Heart right ventricle (tissue), 16 donors: ENCODE results near the gene UFSP2. TPM values are rescaled to one million over a fixed set of nuclear protein-coding genes. Genes with fewer than 3 reads are reported as not detected.
A peak's percentile ranks its signal among the peaks of the same experiment; 100 is the strongest.

Experiments
- ATAC-seq, 8 donors: fragments of 200-7000 bp; cut with Tn5 transposase; one replicate each; pipeline ENCODE4 v1.9.1; 2020; ENCODE audit warnings: mild to moderate bottlenecking in 8 of 8, moderate library complexity in 8 of 8, moderate number of reproducible peaks in 1 of 8
- DNase-seq, 2 donors: peaks; one replicate each; pipeline ENCODE4 v3.0.0-alpha.2; 2020
- H3K27ac ChIP-seq, 10 donors: fragments of 200-600 bp; sonication (generic) in 2 of 10; one replicate each; pipeline versions ENCODE4 v1.5.0 to v1.8.0; 2020 to 2022; ENCODE audit warnings: mild to moderate bottlenecking in 3 of 10
- H3K27me3 ChIP-seq, 7 donors: fragments of 200-600 bp; one replicate each; pipeline ENCODE4 v1.8.0; 2021 to 2022; ENCODE audit warnings: mild to moderate bottlenecking in 2 of 7
- H3K36me3 ChIP-seq, 9 donors: fragments of 200-600 bp; sonication (generic) in 1 of 9; one replicate each; pipeline versions ENCODE4 v1.5.0 to v1.8.0; 2020 to 2022; ENCODE audit warnings: mild to moderate bottlenecking in 2 of 9
- H3K4me1 ChIP-seq, 9 donors: fragments of 200-600 bp; sonication (generic) in 1 of 9; one replicate each; pipeline versions ENCODE4 v1.5.0 to v1.8.0; 2020 to 2022; ENCODE audit warnings: mild to moderate bottlenecking in 4 of 9
- H3K4me3 ChIP-seq, 10 donors: fragments of 200-600 bp; sonication (generic) in 2 of 10; one replicate each; pipeline versions ENCODE4 v1.5.0 to v1.8.0; 2020 to 2022; ENCODE audit warnings: mild to moderate bottlenecking in 7 of 10, moderate library complexity in 2 of 10
- H3K9me3 ChIP-seq, 11 donors: fragments of 200-600 bp in 10 of 11; sonication (generic) in 2 of 11; one replicate each; pipeline versions ENCODE4 v1.5.0 to v1.8.0; 2013 to 2022; ENCODE audit warnings: mild to moderate bottlenecking in 2 of 11, control low read depth in 1 of 11, moderate library complexity in 1 of 11
- WGBS, 2 donors: extraction: QIAGEN DNeasy Blood & Tissue Kit; methylation state at CpG; one replicate each; pipeline ENCODE4 v1.1.7; 2013; ENCODE audit warnings: inconsistent platforms in 1 of 2; 5-methylcytosine and 5-hydroxymethylcytosine counted together
- intact Hi-C, 10 donors: fragments of 100-400 bp; cut with DNase I; formaldehyde crosslinking; loops; one replicate each; pipeline versions ENCODE4 v1.11.1 to v1.14.2; 2022
- polyA plus RNA-seq, 2 donors: library from polyadenylated mRNA; stranded (reverse); fragments of 200-250 nt; gene quantifications; one replicate each; pipeline ENCODE4 v1.2.3, GENCODE V29; 2013
- total RNA-seq, 10 donors: library from RNA; stranded (reverse); fragmentation: NEBNext Ultra II Directional in 3 of 10; extraction: Animal tissue kit (Norgen Biotek cat#: 25700) in 3 of 10; gene quantifications; one replicate each; pipeline versions ENCODE4 v1.2.1 to v1.2.4, GENCODE V29; 2021 to 2023
- TF ChIP-seq, protein P1 (sequence below), 9 donors: fragments of 200-600 bp; sonication (generic) in 2 of 9; IDR thresholded peaks; one replicate each; pipeline versions ENCODE4 v1.5.0 to v1.8.0; 2021 to 2022; ENCODE audit warnings: antibody characterized with exemption in 9 of 9, mild to moderate bottlenecking in 5 of 9, moderate library complexity in 1 of 9
- donor health status: Arrhythmogenic right ventricular cardiomyopathy.
- donor health status: ischemic (EF 13 %, LVEDD 7.1; RV severe dilation, severe dysfunction).
- donor health status: healthy with polysubstance abuse.
- donor health status: DM: no; HTN: yes; CAD: no.
- donor health status: DM: no; HTN: no; CAD: no.
- donor health status: ischemic (EF 25% LVEDD 6.9; RV normal size, moderate dysfunction).
- donor health status: ischemic (EF 25% LVEDD 5.7; RV mildly dilated, moderate dysfunction).
- donor health status: healthy.
- donor health status: DM: yes; HTN: yes; CAD: no.
- donor health status: Ischemic cardiomyopathy.
- donor health status: ischemic (EF 35%, LVEDD 5.7; RV mildly dilated, moderate dysfunction).
- donor health status: nonischemic (EF 11% LVEDD 7.7; RV severe dilation, severe dysfunction).
- donor health status: DM: yes; HTN: yes; CAD: no.
- donor health status: PGD.
- donor health status: ischemic (EF 29% LVEDD 5.4; RV normal size, mild dysfunction).
- donor health status: nonischemic (EF 23%, LVEDD 6.1; RV moderate dilation, normal function).

UFSP2 gene
- total and polyA plus RNA-seq, 12 donors, result 16.5 to 52.4 (median 41.8) TPM

DNA sequence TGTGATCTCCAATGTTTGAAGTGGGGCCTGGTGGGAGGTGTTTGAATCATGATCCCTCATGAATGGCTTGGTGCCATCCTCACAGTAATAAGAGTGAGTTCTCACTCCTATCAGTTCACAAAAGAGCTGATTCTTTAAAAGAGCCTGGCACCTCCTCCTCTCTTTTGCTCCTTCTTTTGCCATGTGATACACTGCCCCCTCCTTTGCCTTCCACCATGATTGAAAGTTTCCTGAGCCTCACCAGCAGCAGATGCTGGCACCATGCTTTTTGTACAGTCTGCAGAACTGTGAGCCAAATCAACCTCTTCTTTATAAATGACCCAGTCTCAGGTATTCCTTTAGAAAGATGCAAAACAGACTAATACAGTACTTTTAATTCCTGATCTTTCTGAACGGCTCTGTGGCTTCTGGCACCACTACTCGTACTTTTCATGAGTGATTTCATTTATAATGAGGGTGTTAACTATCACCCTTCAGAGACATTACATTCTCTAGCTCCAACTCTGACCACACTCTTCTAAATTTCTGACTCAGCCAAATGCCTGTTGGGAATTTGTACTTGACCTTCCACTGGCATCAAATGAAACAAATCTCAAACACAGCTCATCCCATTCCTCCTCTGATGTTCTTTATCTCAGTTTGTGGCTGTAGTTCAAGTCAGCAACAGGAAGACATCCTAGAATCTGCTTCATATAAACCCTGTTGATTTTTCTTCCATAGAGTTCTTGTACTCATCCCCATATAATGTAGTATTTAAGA, 4.2 kb downstream of the UFSP2 start:
- TF ChIP-seq, protein P1, sequence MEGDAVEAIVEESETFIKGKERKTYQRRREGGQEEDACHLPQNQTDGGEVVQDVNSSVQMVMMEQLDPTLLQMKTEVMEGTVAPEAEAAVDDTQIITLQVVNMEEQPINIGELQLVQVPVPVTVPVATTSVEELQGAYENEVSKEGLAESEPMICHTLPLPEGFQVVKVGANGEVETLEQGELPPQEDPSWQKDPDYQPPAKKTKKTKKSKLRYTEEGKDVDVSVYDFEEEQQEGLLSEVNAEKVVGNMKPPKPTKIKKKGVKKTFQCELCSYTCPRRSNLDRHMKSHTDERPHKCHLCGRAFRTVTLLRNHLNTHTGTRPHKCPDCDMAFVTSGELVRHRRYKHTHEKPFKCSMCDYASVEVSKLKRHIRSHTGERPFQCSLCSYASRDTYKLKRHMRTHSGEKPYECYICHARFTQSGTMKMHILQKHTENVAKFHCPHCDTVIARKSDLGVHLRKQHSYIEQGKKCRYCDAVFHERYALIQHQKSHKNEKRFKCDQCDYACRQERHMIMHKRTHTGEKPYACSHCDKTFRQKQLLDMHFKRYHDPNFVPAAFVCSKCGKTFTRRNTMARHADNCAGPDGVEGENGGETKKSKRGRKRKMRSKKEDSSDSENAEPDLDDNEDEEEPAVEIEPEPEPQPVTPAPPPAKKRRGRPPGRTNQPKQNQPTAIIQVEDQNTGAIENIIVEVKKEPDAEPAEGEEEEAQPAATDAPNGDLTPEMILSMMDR (IDR thresholded peaks at IDR 0.05), result no peak
- ATAC-seq, result no peak
- H3K27me3 ChIP-seq, result no peaks in the 10 kb centered on the region
- 61 to 83% methylated on average over 2 of the region's 2 CpGs for WGBS, 2 donors
- no peak overlapping the region for H3K4me3 ChIP-seq
- intact Hi-C loops, result loop anchor here in 1 of 10 donors (10.0 kb wide), 1 partner anchor 173 kb away; no protein-coding TSS in a partner anchor
- no peaks in the 10 kb centered on the region for H3K9me3 ChIP-seq
- DNase-seq, result no peak
- peaks cover 0 to 54% (median 9%) of the 10 kb centered on the region in 9 donors for H3K36me3 ChIP-seq
- H3K4me1 ChIP-seq, result peaks cover 0 to 58% (median 39%) of the 10 kb centered on the region in 9 donors
- no peak overlapping the region for H3K27ac ChIP-seq

DNA sequence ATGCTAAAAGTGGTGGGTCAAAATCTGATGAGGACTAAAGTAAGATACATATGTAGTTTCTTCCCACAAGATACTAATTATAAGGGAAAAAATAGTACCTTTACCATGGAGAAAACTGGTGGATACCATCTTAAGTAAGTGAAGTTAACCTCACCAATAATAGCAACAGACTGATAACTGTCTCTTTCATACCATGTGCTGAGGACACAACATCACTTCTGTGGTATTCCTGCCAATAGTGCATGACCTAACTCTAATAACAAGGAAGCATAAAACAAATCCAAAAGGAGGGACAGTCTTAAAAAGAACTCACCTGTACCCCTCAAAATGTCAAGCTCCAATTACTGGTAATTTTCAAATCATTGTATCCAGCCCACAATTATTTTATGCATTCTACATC, 8.8 kb downstream of the UFSP2 start:
- H3K4me1 ChIP-seq, result peaks cover 0 to 34% (median 16%) of the 10 kb centered on the region in 9 donors
- intact Hi-C loops, result no loop called here
- peak in 4 of 8 donors; percentile 39 to 79 (median 70) for ATAC-seq

DNA sequence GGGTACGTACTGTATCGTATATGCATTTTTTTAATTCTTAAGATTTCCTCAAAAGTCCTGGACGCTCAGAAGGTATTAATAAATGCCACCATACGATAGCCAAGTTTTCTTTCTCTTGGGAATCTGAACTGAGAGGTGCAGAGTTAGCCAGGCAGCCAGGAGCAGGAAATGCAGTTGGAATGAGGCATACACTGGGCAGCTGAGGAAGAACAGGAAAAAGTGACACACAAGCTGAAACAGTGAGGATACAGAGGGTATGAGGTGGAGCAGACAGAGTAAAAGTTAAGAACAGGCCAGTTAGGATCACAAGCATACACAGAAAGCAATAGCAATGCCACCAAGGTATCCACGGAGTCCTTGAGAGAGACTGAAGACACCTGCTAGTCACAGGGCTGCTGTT, 13.4 kb downstream of the UFSP2 start:
- TF ChIP-seq, protein P1 (IDR thresholded peaks at IDR 0.05), result no peak
- 82 to 87% methylated on average over 5 of the region's 5 CpGs for WGBS, 2 donors
- Histone ChIP-seq H3K4me3 (no peak overlapping the region), H3K27ac (peak overlapping the region in 1 of 10 donors; percentile 45), H3K4me1 (peaks cover 0 to 21% (median 4%) of the 10 kb centered on the region in 9 donors), H3K9me3 (peaks cover 0 to 9% (median 0%) of the 10 kb centered on the region in 11 donors), H3K36me3 (peaks cover 0 to 100% (median 43%) of the 10 kb centered on the region in 9 donors), H3K27me3 (no peaks in the 10 kb centered on the region)
- no peak for DNase-seq
- intact Hi-C loops, result no loop called here
- peak in 1 of 8 donors; percentile 50 for ATAC-seq

More for the DNA sequence above, 8.8 kb downstream of the UFSP2 start:
- no peak for DNase-seq
- Histone ChIP-seq H3K36me3 (peaks cover 0 to 95% (median 36%) of the 10 kb centered on the region in 9 donors), H3K27ac (peak overlapping the region in 1 of 10 donors; percentile 39), H3K27me3 (no peaks in the 10 kb centered on the region), H3K9me3 (no peaks in the 10 kb centered on the region), H3K4me3 (no peak overlapping the region)
- TF ChIP-seq, protein P1 (IDR thresholded peaks at IDR 0.05), result no peak

DNA sequence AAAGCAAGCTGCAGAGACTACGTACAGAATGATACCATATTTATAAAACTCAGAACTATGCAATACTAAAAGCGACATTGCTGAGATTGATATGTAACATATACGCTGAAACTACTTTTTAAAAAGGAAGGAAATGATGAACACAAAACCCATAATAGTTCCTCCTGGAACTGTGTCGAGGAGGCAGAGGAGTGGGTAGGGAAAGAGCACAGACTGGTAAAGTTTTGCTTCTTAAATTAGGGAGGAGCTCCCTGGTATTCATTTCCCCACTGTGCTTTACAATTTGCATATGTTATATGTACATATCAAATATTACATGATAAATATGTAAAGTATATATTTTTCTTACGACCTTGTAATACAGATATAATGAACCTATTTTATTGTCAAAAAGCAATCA, 13.9 kb downstream of the UFSP2 start:
- Histone ChIP-seq H3K27me3 (no peaks in the 10 kb centered on the region), H3K36me3 (peaks cover 0 to 100% (median 37%) of the 10 kb centered on the region in 9 donors), H3K27ac (peak overlapping the region in 1 of 10 donors; percentile 45), H3K9me3 (peaks cover 0 to 9% (median 0%) of the 10 kb centered on the region in 11 donors), H3K4me1 (peaks cover 0 to 15% (median 0%) of the 10 kb centered on the region in 9 donors), H3K4me3 (no peak overlapping the region)
- intact Hi-C loops, result no loop called here
- DNase-seq, result no peak
- peak in 2 of 8 donors; percentile 38 to 56 for ATAC-seq
- 82 to 84% methylated on average over 5 of the region's 5 CpGs for WGBS, 2 donors
- TF ChIP-seq, protein P1 (IDR thresholded peaks at IDR 0.05), result no peak
